Endothelial cell of umbilical vein (primary cell): Measurements from ENCODE around the gene HES3. TPM values are rescaled to one million over a fixed set of nuclear protein-coding genes. Genes with fewer than 3 reads are reported as not detected.
A peak's percentile ranks its signal among the peaks of the same experiment; 100 is the strongest.

Experiments used
- BruUV-seq: library from RNA; stranded (reverse); fragments of 400-500 nt; replicated peaks from 2 replicates; lab custom pipeline; 2021; lab: Mats Ljungman, UMichigan
- CTCF ChIA-PET: fragments of 300-600, 350-600 bp; sonication (Branson Sonifier 250); formaldehyde crosslinking; loops from one replicate; lab custom pipeline; 2021; ENCODE audit warnings: antibody characterized with exemption, inconsistent platforms; lab: Charles Lee
- POLR2A ChIA-PET: fragments of 300-600, 350-600 bp; sonication (Branson Sonifier 250); formaldehyde crosslinking; loops from one replicate; lab custom pipeline; 2021; ENCODE audit warnings: antibody characterized with exemption, inconsistent platforms; lab: Charles Lee
- DNase-seq: peaks from one replicate; pipeline ENCODE4 v3.0.0-alpha.2; 2011; ENCODE audit warnings: low read depth, low spot score
- FAIRE-seq: peaks from 2 replicates; lab custom pipeline; 2011; peaks lifted over from hg19 to GRCh38; lab: Jason Lieb, UNC
- H2AFZ ChIP-seq: 2 replicates; pipeline ENCODE4 v1.6.0; 2012; ENCODE audit warnings: low read depth, low read length, control low read depth, inconsistent platforms
- H3K27ac ChIP-seq: 2 replicates; pipeline ENCODE4 v1.5.1; 2011; ENCODE audit warnings: low read depth, mild to moderate bottlenecking, control low read depth, low read length, moderate library complexity; ENCODE audit not compliant: insufficient read depth
- H3K27me3 ChIP-seq, 2 experiments: 2 replicates each; pipeline versions ENCODE4 v1.6.0 to v1.6.1; 2011; ENCODE audit warnings: low read length in 2 of 2, mixed read lengths in 1 of 2; ENCODE audit not compliant: control insufficient read depth in 2 of 2, insufficient read depth in 2 of 2
- H3K36me3 ChIP-seq, 2 experiments: 2 replicates in 1 of 2; 3 replicates in 1 of 2; pipeline ENCODE4 v1.5.1; 2011; ENCODE audit warnings: low read length in 2 of 2, mild to moderate bottlenecking in 1 of 2, moderate library complexity in 1 of 2; ENCODE audit not compliant: control insufficient read depth in 2 of 2, insufficient read depth in 2 of 2; ENCODE audit errors: extremely low read depth in 1 of 2
- H3K4me1 ChIP-seq: 3 replicates; pipeline ENCODE4 v1.5.1; 2011; ENCODE audit warnings: mild to moderate bottlenecking, low read length; ENCODE audit not compliant: control insufficient read depth, insufficient read depth; ENCODE audit errors: extremely low read depth
- H3K4me2 ChIP-seq: 2 replicates; pipeline ENCODE4 v1.6.1; 2011; ENCODE audit warnings: low read length, control low read depth, mixed read lengths; ENCODE audit not compliant: insufficient read depth
- H3K4me3 ChIP-seq, 3 experiments: fragments of 200-600 bp in 1 of 3; sonication (generic), shearing (Covaris generic) in 1 of 3; replicated peaks in 1 of 3; 2 replicates each; pipeline ENCODE4 v1.5.1; 2011 to 2016; ENCODE audit warnings: control low read depth in 3 of 3, low read length in 3 of 3, mild to moderate bottlenecking in 2 of 3, inconsistent platforms in 1 of 3, low read depth in 1 of 3, moderate library complexity in 1 of 3; ENCODE audit not compliant: insufficient read depth in 1 of 3
- H3K79me2 ChIP-seq: 2 replicates; pipeline ENCODE4 v1.6.0; 2012; ENCODE audit warnings: low read length, inconsistent platforms; ENCODE audit not compliant: control insufficient read depth, insufficient read depth
- H3K9ac ChIP-seq: replicated peaks from 2 replicates; pipeline ENCODE3; 2011; ENCODE audit warnings: low read length, control low read depth; ENCODE audit not compliant: insufficient read depth; ENCODE audit errors: extremely low read depth
- H3K9me1 ChIP-seq: replicated peaks from 3 replicates; pipeline ENCODE4 v1.6.0; 2011; ENCODE audit warnings: mild to moderate bottlenecking, low read length; ENCODE audit not compliant: control insufficient read depth, insufficient read depth; ENCODE audit errors: extremely low read depth
- H3K9me3 ChIP-seq: replicated peaks from 2 replicates; pipeline ENCODE4 v1.5.1; 2012; ENCODE audit warnings: low read length, inconsistent platforms; ENCODE audit not compliant: control insufficient read depth, insufficient read depth
- H4K20me1 ChIP-seq: replicated peaks from 2 replicates; pipeline ENCODE3; 2011; ENCODE audit warnings: mild to moderate bottlenecking, low read length; ENCODE audit not compliant: control insufficient read depth, insufficient read depth; ENCODE audit errors: extremely low read depth
- FOS ChIP-seq: IDR thresholded peaks from 2 replicates; pipeline ENCODE4 v1.6.1; 2011; ENCODE audit warnings: mild to moderate bottlenecking, low read length, moderate library complexity, borderline replicate concordance; ENCODE audit not compliant: insufficient read depth
- GATA2 ChIP-seq: IDR thresholded peaks from 2 replicates; pipeline ENCODE4 v1.7.0; 2011; ENCODE audit warnings: low read depth, mild to moderate bottlenecking, moderate library complexity, mixed read lengths, low read length; ENCODE audit not compliant: insufficient read length, insufficient read depth
- JUN ChIP-seq: IDR thresholded peaks from 2 replicates; pipeline ENCODE4 v1.6.1; 2011; ENCODE audit warnings: borderline replicate concordance, low read depth; ENCODE audit not compliant: insufficient read length, insufficient read depth
- MYC ChIP-seq: IDR thresholded peaks from one replicate; pipeline ENCODE4 v1.6.1; 2011; ENCODE audit warnings: mild to moderate bottlenecking, low read depth, low read length
- POLR2A ChIP-seq: IDR thresholded peaks from 2 replicates; pipeline ENCODE4 v1.6.1; 2012; ENCODE audit warnings: low read depth, mild to moderate bottlenecking, control low read depth, low read length
- POLR2AphosphoS5 ChIP-seq: IDR thresholded peaks from 2 replicates; pipeline ENCODE4 v1.6.1; 2012; ENCODE audit warnings: low read depth, mild to moderate bottlenecking, control low read depth, low read length, moderate library complexity; ENCODE audit not compliant: insufficient read depth
- dilution Hi-C: fragments of 300-500 bp; cut with MboI; formaldehyde crosslinking; loops from one replicate; pipeline ENCODE4 v1.15.0; 2019; ENCODE audit warnings: low sequenced_read_pairs; ENCODE audit not compliant: extremely low pct_ligation_motif_present
- intact Hi-C: fragments of 100-400 bp; cut with micrococcal nuclease; formaldehyde crosslinking; loops from one replicate; pipeline ENCODE4 v1.10.0; 2022
- polyA plus RNA-seq, 4 experiments: library from polyadenylated mRNA; depleted of rRNA in 3 of 4; stranded (reverse) in 3 of 4; unstranded in 1 of 4; fragments of >200 nt; gene quantifications; 2 replicates each; pipeline versions ENCODE4 v1.2.1 to v1.2.3, GENCODE V29; 2011 to 2012; ENCODE audit warnings: missing spikeins in 1 of 4
- total RNA-seq: library from RNA; stranded (reverse); gene quantifications from 2 replicates; pipeline ENCODE4 v1.2.3, GENCODE V29; 2021
- TF ChIP-seq, protein P1 (sequence below): IDR thresholded peaks from 2 replicates; pipeline ENCODE4 v1.6.1; 2011; ENCODE audit not compliant: insufficient read depth, insufficient read length
- TF ChIP-seq, protein P2 (sequence below), 2 donors: IDR thresholded peaks; 1 replicate in 1 of 2; 2 replicates in 1 of 2; pipeline ENCODE4 v1.5.1; 2011; ENCODE audit warnings: low read length in 2 of 2, mild to moderate bottlenecking in 2 of 2, moderate library complexity in 2 of 2, control low read depth in 1 of 2, inconsistent platforms in 1 of 2, low read depth in 1 of 2; ENCODE audit not compliant: insufficient read depth in 1 of 2; ENCODE audit errors: extremely low read depth in 1 of 2

Gene HES3
- total and polyA plus RNA-seq, 2 donors (not counting 3 experiments of a cell fraction or from before 2014, with no cell fraction given): not detected

DNA sequence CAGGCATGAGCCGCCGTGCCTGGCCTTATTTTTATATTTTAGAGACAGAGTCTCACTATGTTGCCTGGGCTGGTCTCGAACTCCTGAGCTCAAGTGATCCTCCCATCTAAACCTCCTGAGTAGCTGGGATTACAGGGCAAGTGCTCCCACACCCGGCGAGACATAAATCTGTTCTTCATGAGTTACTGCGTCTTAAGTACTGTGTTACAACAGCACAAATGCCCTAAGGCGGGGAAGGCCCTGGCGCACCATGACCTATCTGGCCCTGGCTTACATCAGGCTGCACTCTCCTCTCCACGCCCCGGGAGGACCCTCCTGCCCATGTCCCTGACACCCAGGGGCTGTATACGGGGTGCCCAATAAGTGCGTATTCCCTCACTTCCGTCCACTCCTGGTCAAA lies 12.7 kb downstream of the HES3 start:
- no peak for DNase-seq
- H3K27me3 ChIP-seq: no peaks in the 10 kb centered on the region
- no peaks in the 10 kb centered on the region for H3K4me1 ChIP-seq
- H4K20me1 ChIP-seq: no peaks in the 10 kb centered on the region
- H3K9ac ChIP-seq: no peak overlapping the region
- FAIRE-seq: no peak
- POLR2A ChIA-PET: no interaction called here
- H2AFZ ChIP-seq: no peak overlapping the region
- CTCF ChIA-PET: interaction anchor here (1.1 to 2.1 kb wide), 4 partner anchors 10 to 52 kb away, joined by 3 to 10 read pairs (median 4); no protein-coding TSS in a partner anchor
- H3K9me1 ChIP-seq: no peaks in the 10 kb centered on the region
- no peak overlapping the region for H3K4me3 ChIP-seq
- BruUV-seq: no TSS peak
- no peak for TF ChIP-seq JUN
- no peak for TF ChIP-seq FOS
- H3K9me3 ChIP-seq: no peaks in the 10 kb centered on the region
- H3K27ac ChIP-seq: no peak overlapping the region
- intact Hi-C loops: no loop called here
- dilution Hi-C loops: no loop called here
- no peaks in the 10 kb centered on the region for H3K79me2 ChIP-seq
- no peaks in the 10 kb centered on the region for H3K36me3 ChIP-seq
- H3K4me2 ChIP-seq: no peak overlapping the region

DNA sequence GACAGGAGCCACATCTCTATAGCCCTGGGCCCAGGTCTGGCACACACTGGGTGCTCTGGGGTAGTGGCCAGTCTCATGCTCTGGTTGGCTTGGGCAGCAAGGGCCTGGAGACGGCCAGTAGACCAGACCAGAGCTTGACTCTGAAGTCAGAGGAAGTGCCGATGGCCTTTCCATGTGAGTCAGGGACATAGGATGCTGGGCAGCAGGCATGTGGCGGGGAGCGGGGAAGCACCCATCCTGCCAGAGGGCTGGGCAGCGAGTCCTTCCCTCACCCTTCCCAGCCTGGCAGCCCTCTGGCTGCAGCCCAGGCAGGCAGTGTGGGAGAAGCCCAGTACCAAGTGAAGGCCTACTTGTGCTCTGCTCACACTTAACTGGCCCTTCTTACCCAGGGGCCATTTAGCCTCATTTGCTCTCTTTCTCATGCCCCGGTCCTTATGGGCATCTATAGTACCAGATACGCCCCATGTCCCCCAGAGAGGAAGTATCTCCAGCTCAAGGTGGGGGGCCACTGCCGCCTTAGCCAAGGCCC lies 13.6 kb downstream of the HES3 start:
- no peaks in the 10 kb centered on the region for H4K20me1 ChIP-seq
- no peak for TF ChIP-seq POLR2A
- TF ChIP-seq POLR2AphosphoS5: no peak
- TF ChIP-seq, protein P1, sequence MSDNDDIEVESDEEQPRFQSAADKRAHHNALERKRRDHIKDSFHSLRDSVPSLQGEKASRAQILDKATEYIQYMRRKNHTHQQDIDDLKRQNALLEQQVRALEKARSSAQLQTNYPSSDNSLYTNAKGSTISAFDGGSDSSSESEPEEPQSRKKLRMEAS: no peak
- TF ChIP-seq, protein P2, sequence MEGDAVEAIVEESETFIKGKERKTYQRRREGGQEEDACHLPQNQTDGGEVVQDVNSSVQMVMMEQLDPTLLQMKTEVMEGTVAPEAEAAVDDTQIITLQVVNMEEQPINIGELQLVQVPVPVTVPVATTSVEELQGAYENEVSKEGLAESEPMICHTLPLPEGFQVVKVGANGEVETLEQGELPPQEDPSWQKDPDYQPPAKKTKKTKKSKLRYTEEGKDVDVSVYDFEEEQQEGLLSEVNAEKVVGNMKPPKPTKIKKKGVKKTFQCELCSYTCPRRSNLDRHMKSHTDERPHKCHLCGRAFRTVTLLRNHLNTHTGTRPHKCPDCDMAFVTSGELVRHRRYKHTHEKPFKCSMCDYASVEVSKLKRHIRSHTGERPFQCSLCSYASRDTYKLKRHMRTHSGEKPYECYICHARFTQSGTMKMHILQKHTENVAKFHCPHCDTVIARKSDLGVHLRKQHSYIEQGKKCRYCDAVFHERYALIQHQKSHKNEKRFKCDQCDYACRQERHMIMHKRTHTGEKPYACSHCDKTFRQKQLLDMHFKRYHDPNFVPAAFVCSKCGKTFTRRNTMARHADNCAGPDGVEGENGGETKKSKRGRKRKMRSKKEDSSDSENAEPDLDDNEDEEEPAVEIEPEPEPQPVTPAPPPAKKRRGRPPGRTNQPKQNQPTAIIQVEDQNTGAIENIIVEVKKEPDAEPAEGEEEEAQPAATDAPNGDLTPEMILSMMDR (IDR thresholded peaks at IDR 0.05; ENCODE audit: extremely low read depth in 1 of 2, insufficient read depth in 1 of 2, low read depth in 1 of 2, low read length in 2 of 2): no peak
- no peak for TF ChIP-seq MYC
- no peak for TF ChIP-seq GATA2
- H3K79me2 ChIP-seq: no peaks in the 10 kb centered on the region
- H3K4me2 ChIP-seq: no peak overlapping the region
- H3K9me1 ChIP-seq: no peaks in the 10 kb centered on the region
- BruUV-seq: no TSS peak
- H3K9me3 ChIP-seq: no peaks in the 10 kb centered on the region
- DNase-seq (no peak), FAIRE-seq (peak; percentile 26)
- no peaks in the 10 kb centered on the region for H3K4me1 ChIP-seq
- ChIA-PET POLR2A (no interaction called here), CTCF (interaction anchor here (0.9 to 3.0 kb wide), 2 partner anchors 10 to 13 kb away, joined by 3 to 21 read pairs; no protein-coding TSS in a partner anchor)
- H3K27ac ChIP-seq: no peak overlapping the region
- H3K4me3 ChIP-seq: no peak overlapping the region
- H3K9ac ChIP-seq: no peak overlapping the region
- dilution Hi-C loops: no loop called here
- no peaks in the 10 kb centered on the region for H3K36me3 ChIP-seq
- H2AFZ ChIP-seq: no peak overlapping the region
- intact Hi-C loops: no loop called here
- no peaks in the 10 kb centered on the region for H3K27me3 ChIP-seq
